Endothelial cell of umbilical vein (primary cell): Measurements from ENCODE around the gene NEUROG1.
"Not testable (repeated sequence)": the region's sequence is repeated elsewhere in the genome, so short reads cannot be mapped to it uniquely, and the experiment has no call there.

ENCODE experiments used
- EZH2 ChIP-seq: IDR thresholded peaks from 2 replicates; pipeline ENCODE4 v1.6.1; 2012; ENCODE audit warnings: borderline replicate concordance, low read depth, mild to moderate bottlenecking, moderate library complexity, low read length, inconsistent platforms; ENCODE audit not compliant: severe bottlenecking
- FOS ChIP-seq: IDR thresholded peaks from 2 replicates; pipeline ENCODE4 v1.6.1; 2011; ENCODE audit warnings: mild to moderate bottlenecking, low read length, moderate library complexity, borderline replicate concordance; ENCODE audit not compliant: insufficient read depth
- GATA2 ChIP-seq: IDR thresholded peaks from 2 replicates; pipeline ENCODE4 v1.7.0; 2011; ENCODE audit warnings: low read depth, mild to moderate bottlenecking, moderate library complexity, mixed read lengths, low read length; ENCODE audit not compliant: insufficient read length, insufficient read depth
- JUN ChIP-seq: IDR thresholded peaks from 2 replicates; pipeline ENCODE4 v1.6.1; 2011; ENCODE audit warnings: borderline replicate concordance, low read depth; ENCODE audit not compliant: insufficient read length, insufficient read depth
- POLR2A ChIP-seq: IDR thresholded peaks from 2 replicates; pipeline ENCODE4 v1.6.1; 2012; ENCODE audit warnings: low read depth, mild to moderate bottlenecking, control low read depth, low read length
- POLR2AphosphoS5 ChIP-seq: IDR thresholded peaks from 2 replicates; pipeline ENCODE4 v1.6.1; 2012; ENCODE audit warnings: low read depth, mild to moderate bottlenecking, control low read depth, low read length, moderate library complexity; ENCODE audit not compliant: insufficient read depth
- TF ChIP-seq, protein P1 (sequence below): IDR thresholded peaks from 2 replicates; pipeline ENCODE4 v1.6.1; 2011; ENCODE audit not compliant: insufficient read depth, insufficient read length
- TF ChIP-seq, protein P2 (sequence below), 2 donors: IDR thresholded peaks; 1 replicate in 1 of 2; 2 replicates in 1 of 2; pipeline ENCODE4 v1.5.1; 2011; ENCODE audit warnings: low read length in 2 of 2, mild to moderate bottlenecking in 2 of 2, moderate library complexity in 2 of 2, control low read depth in 1 of 2, inconsistent platforms in 1 of 2, low read depth in 1 of 2; ENCODE audit not compliant: insufficient read depth in 1 of 2; ENCODE audit errors: extremely low read depth in 1 of 2

DNA sequence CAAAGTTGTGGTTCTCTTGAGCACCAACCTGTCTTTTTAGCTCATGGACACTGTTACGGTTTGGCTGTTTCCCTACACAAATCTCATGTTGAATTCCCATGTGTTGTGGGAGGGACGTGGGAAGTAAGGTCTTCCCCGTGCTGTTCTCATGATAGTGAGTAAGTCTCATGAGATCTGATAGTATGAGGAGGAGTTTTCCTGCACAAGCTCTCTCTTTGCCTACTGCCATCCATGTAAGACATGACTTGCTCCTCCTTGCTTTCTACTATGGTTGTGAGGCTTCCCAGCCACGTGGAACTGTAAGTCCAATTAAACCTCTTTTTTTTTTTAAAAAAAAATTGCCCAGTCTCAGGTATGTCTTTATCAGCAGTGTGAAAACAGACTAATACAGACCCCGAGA, 6.2 kb downstream of the NEUROG1 start:
- TF ChIP-seq, protein P1, sequence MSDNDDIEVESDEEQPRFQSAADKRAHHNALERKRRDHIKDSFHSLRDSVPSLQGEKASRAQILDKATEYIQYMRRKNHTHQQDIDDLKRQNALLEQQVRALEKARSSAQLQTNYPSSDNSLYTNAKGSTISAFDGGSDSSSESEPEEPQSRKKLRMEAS: not testable (repeated sequence)
- TF ChIP-seq POLR2AphosphoS5, EZH2, POLR2A, JUN, FOS, GATA2: not testable (repeated sequence)
- TF ChIP-seq, protein P2, sequence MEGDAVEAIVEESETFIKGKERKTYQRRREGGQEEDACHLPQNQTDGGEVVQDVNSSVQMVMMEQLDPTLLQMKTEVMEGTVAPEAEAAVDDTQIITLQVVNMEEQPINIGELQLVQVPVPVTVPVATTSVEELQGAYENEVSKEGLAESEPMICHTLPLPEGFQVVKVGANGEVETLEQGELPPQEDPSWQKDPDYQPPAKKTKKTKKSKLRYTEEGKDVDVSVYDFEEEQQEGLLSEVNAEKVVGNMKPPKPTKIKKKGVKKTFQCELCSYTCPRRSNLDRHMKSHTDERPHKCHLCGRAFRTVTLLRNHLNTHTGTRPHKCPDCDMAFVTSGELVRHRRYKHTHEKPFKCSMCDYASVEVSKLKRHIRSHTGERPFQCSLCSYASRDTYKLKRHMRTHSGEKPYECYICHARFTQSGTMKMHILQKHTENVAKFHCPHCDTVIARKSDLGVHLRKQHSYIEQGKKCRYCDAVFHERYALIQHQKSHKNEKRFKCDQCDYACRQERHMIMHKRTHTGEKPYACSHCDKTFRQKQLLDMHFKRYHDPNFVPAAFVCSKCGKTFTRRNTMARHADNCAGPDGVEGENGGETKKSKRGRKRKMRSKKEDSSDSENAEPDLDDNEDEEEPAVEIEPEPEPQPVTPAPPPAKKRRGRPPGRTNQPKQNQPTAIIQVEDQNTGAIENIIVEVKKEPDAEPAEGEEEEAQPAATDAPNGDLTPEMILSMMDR (IDR thresholded peaks at IDR 0.05; ENCODE audit: extremely low read depth in 1 of 2, insufficient read depth in 1 of 2, low read depth in 1 of 2, low read length in 2 of 2): not testable (repeated sequence)
